Astrocyte (in vitro differentiated cells and primary cell): ENCODE results near the gene POLN. TPM values are rescaled to one million over a fixed set of nuclear protein-coding genes. Genes with fewer than 3 reads are reported as not detected.
A peak's percentile ranks its signal among the peaks of the same experiment; 100 is the strongest.

Source experiments
- DNase-seq: peaks from one replicate; pipeline ENCODE4 v3.0.0-alpha.2; 2010; ENCODE audit warnings: low read depth
- FAIRE-seq: peaks from 2 replicates; lab custom pipeline; 2011; peaks lifted over from hg19 to GRCh38; lab: Jason Lieb, UNC
- H2AFZ ChIP-seq: 2 replicates; pipeline ENCODE4 v1.6.0; 2012; ENCODE audit warnings: low read depth, low read length, inconsistent platforms
- H3K27ac ChIP-seq: 2 replicates; pipeline ENCODE4 v1.5.1; 2011; ENCODE audit warnings: low read depth, low read length, inconsistent platforms
- H3K27me3 ChIP-seq: 2 replicates; pipeline ENCODE4 v1.6.0; 2011; ENCODE audit warnings: low read length, inconsistent platforms; ENCODE audit not compliant: insufficient read depth
- H3K36me3 ChIP-seq: 2 replicates; pipeline ENCODE4 v1.5.1; 2011; ENCODE audit warnings: low read length, inconsistent platforms; ENCODE audit not compliant: insufficient read depth
- H3K4me1 ChIP-seq: 2 replicates; pipeline ENCODE4 v1.5.1; 2011; ENCODE audit warnings: low read length, inconsistent platforms; ENCODE audit not compliant: insufficient read depth
- H3K4me2 ChIP-seq: 2 replicates; pipeline ENCODE4 v1.6.0; 2012; ENCODE audit warnings: low read length, inconsistent platforms
- H3K4me3 ChIP-seq: 2 replicates; pipeline ENCODE4 v1.5.1; 2011; ENCODE audit warnings: low read depth, mild to moderate bottlenecking, low read length, inconsistent platforms; ENCODE audit not compliant: insufficient read depth
- H3K79me2 ChIP-seq: 2 replicates; pipeline ENCODE4 v1.6.0; 2012; ENCODE audit warnings: mild to moderate bottlenecking, low read length, inconsistent platforms; ENCODE audit not compliant: insufficient read depth
- H3K9ac ChIP-seq: 2 replicates; pipeline ENCODE4 v1.6.0; 2012; ENCODE audit warnings: mild to moderate bottlenecking, low read length, inconsistent platforms
- H3K9me3 ChIP-seq: 2 replicates; pipeline ENCODE4 v1.5.1; 2012; ENCODE audit warnings: low read depth, mild to moderate bottlenecking, low read length, inconsistent platforms; ENCODE audit not compliant: insufficient read depth
- H4K20me1 ChIP-seq: 2 replicates; pipeline ENCODE4 v1.6.0; 2012; ENCODE audit warnings: low read length, inconsistent platforms; ENCODE audit not compliant: insufficient read depth
- H3K27ac Mint-ChIP-seq: one replicate; pipeline ENCODE4 v1.8.0; 2021; ENCODE audit warnings: mild to moderate bottlenecking, mixed read lengths; ENCODE audit not compliant: unreplicated experiment
- H3K27me3 Mint-ChIP-seq: one replicate; pipeline ENCODE4 v1.8.0; 2021; ENCODE audit warnings: low read depth, mixed read lengths; ENCODE audit not compliant: unreplicated experiment
- H3K36me3 Mint-ChIP-seq: one replicate; pipeline ENCODE4 v1.8.0; 2021; ENCODE audit warnings: low read depth, mixed read lengths; ENCODE audit not compliant: unreplicated experiment
- H3K4me1 Mint-ChIP-seq: one replicate; pipeline ENCODE4 v1.8.0; 2021; ENCODE audit warnings: low read depth, mixed read lengths; ENCODE audit not compliant: unreplicated experiment
- H3K4me3 Mint-ChIP-seq: one replicate; pipeline ENCODE4 v1.8.0; 2021; ENCODE audit warnings: mild to moderate bottlenecking, moderate library complexity, mixed read lengths; ENCODE audit not compliant: unreplicated experiment
- H3K9me3 Mint-ChIP-seq: one replicate; pipeline ENCODE4 v1.8.0; 2021; ENCODE audit warnings: mild to moderate bottlenecking, mixed read lengths; ENCODE audit not compliant: unreplicated experiment
- EZH2 ChIP-seq: IDR thresholded peaks from 2 replicates; pipeline ENCODE4 v1.6.1; 2012; ENCODE audit warnings: mild to moderate bottlenecking, low read length, inconsistent platforms; ENCODE audit not compliant: insufficient read depth
- total RNA-seq: library from RNA; stranded (reverse); gene quantifications from 2 replicates; pipeline ENCODE4 v1.2.1, GENCODE V29; 2021
- TF ChIP-seq, protein P1 (sequence below): IDR thresholded peaks from 2 replicates; pipeline ENCODE4 v1.5.1; 2011; ENCODE audit warnings: low read depth, mild to moderate bottlenecking, inconsistent platforms, low read length, moderate library complexity; ENCODE audit not compliant: insufficient read depth

Gene POLN
- total RNA-seq, 1 donor from 2014 or later, result 3.1 TPM

DNA sequence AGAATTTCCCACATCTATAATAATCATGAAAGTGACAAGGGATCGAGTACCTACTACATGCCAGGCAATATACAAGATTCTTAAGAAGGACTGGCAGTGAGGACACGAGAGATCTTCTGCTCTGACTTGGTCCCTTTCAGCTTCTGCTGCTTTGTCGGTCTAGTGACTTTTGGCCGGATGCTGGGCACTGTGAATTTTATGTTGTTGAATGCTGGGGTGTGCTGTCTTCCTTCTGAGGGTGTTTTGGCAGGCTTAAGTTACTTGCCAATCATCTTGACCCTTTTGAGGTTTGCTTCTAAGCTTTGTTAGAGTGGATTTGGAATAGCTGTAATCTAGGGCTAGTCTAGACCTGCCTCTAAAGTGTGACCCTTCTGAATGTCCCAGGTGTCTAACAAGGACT is 159.3 kb downstream of the POLN start:
- Mint-ChIP-seq H3K27ac (peak overlapping the region; percentile 49), H3K27me3 (peaks cover 36% of the 10 kb centered on the region), H3K9me3 (peaks cover 1% of the 10 kb centered on the region), H3K36me3 (peaks cover 6% of the 10 kb centered on the region), H3K4me3 (no peak overlapping the region), H3K4me1 (peaks cover 2% of the 10 kb centered on the region)
- H3K9ac ChIP-seq, result no peak overlapping the region
- FAIRE-seq (no peak), DNase-seq (no peak)
- no peaks in the 10 kb centered on the region for H3K9me3 ChIP-seq
- H3K27ac ChIP-seq, result no peak overlapping the region
- H3K79me2 ChIP-seq, result no peaks in the 10 kb centered on the region
- no peak overlapping the region for H3K4me3 ChIP-seq
- no peak for TF ChIP-seq EZH2
- TF ChIP-seq, protein P1, sequence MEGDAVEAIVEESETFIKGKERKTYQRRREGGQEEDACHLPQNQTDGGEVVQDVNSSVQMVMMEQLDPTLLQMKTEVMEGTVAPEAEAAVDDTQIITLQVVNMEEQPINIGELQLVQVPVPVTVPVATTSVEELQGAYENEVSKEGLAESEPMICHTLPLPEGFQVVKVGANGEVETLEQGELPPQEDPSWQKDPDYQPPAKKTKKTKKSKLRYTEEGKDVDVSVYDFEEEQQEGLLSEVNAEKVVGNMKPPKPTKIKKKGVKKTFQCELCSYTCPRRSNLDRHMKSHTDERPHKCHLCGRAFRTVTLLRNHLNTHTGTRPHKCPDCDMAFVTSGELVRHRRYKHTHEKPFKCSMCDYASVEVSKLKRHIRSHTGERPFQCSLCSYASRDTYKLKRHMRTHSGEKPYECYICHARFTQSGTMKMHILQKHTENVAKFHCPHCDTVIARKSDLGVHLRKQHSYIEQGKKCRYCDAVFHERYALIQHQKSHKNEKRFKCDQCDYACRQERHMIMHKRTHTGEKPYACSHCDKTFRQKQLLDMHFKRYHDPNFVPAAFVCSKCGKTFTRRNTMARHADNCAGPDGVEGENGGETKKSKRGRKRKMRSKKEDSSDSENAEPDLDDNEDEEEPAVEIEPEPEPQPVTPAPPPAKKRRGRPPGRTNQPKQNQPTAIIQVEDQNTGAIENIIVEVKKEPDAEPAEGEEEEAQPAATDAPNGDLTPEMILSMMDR, result no peak
- H3K36me3 ChIP-seq, result no peaks in the 10 kb centered on the region
- H3K4me1 ChIP-seq, result no peaks in the 10 kb centered on the region
- no peak overlapping the region for H3K4me2 ChIP-seq
- no peak overlapping the region for H2AFZ ChIP-seq
- no peaks in the 10 kb centered on the region for H4K20me1 ChIP-seq
- no peaks in the 10 kb centered on the region for H3K27me3 ChIP-seq

DNA sequence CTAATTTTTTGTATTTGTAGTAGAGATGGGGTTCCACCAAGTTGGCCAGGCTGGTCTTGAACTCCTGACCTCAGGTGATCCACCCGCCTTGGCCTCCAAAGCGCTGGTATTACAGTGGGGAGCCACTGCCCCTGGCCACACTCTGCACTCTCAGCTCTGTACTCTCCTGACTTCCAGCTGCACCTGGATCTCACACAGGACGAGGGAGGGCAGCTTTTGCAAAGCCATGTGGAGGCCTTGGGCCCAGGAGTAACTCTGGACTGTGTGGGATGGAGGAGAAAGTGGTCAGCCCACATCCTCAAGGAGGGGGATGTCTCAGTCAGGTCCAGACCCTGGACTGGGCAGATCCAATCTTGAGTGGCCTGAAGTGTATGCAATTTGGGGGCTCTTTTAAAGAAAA is 159.8 kb downstream of the POLN start:
- Mint-ChIP-seq H3K4me3 (no peak overlapping the region), H3K4me1 (peaks cover 2% of the 10 kb centered on the region), H3K27ac (no peak overlapping the region), H3K36me3 (peaks cover 6% of the 10 kb centered on the region), H3K27me3 (peaks cover 39% of the 10 kb centered on the region), H3K9me3 (no peaks in the 10 kb centered on the region)
- Histone ChIP-seq H3K9ac (no peak overlapping the region), H3K36me3 (no peaks in the 10 kb centered on the region), H3K4me1 (no peaks in the 10 kb centered on the region), H3K4me2 (no peak overlapping the region), H4K20me1 (no peaks in the 10 kb centered on the region), H2AFZ (no peak overlapping the region), H3K4me3 (no peak overlapping the region), H3K79me2 (no peaks in the 10 kb centered on the region), H3K9me3 (no peaks in the 10 kb centered on the region), H3K27me3 (no peaks in the 10 kb centered on the region), H3K27ac (no peak overlapping the region)
- FAIRE-seq (no peak), DNase-seq (no peak)
- TF ChIP-seq, protein P1, result no peak
- TF ChIP-seq EZH2, result no peak

DNA sequence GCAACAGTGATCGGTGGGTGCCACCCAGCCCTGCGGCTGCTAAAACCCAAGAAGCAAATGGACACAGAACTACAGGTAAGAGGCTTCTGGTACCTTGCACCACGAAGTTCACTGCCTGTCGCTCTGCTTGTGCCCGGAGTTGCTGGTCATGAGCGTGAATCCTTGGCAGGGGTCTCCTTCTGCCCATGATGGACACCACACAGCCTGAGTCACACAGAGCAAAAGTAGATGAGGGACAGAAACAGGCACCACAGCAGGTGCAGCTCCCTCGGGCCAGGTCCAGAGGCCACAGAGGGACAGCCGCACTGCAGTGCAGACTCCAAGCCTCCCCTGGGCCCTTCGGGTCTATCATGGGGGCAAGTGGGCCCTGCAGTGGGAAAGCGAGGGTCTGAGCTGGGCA is 160.4 kb downstream of the POLN start:
- Histone ChIP-seq H3K4me3 (no peak overlapping the region), H3K27me3 (no peaks in the 10 kb centered on the region), H2AFZ (no peak overlapping the region), H3K9me3 (no peaks in the 10 kb centered on the region), H3K36me3 (no peaks in the 10 kb centered on the region), H4K20me1 (no peaks in the 10 kb centered on the region), H3K9ac (no peak overlapping the region), H3K79me2 (no peaks in the 10 kb centered on the region), H3K27ac (no peak overlapping the region), H3K4me2 (no peak overlapping the region), H3K4me1 (no peaks in the 10 kb centered on the region)
- FAIRE-seq (no peak), DNase-seq (no peak)
- no peak for TF ChIP-seq EZH2
- TF ChIP-seq, protein P1, result no peak
- H3K27ac Mint-ChIP-seq, result no peak overlapping the region
- no peaks in the 10 kb centered on the region for H3K9me3 Mint-ChIP-seq
- no peak overlapping the region for H3K4me3 Mint-ChIP-seq
- H3K36me3 Mint-ChIP-seq, result peaks cover 6% of the 10 kb centered on the region
- H3K27me3 Mint-ChIP-seq, result peaks cover 45% of the 10 kb centered on the region
- H3K4me1 Mint-ChIP-seq, result peaks cover 4% of the 10 kb centered on the region
